ENCODE measurements around the gene CFAP20DC. TPM values are rescaled to one million over a fixed set of nuclear protein-coding genes. Genes with fewer than 3 reads are reported as not detected.

Gene CFAP20DC
- total and polyA plus RNA-seq, 2 of the 4 experiments (the other 2 are of a cell fraction), result 1.2 to 1.6 TPM

GRCh38 chr3:58722561-58722960 lies 327.3 kb downstream of the CFAP20DC start:
- Histone ChIP-seq H2BK15ac (ENCODE audit: low read depth, low read length) (no peak overlapping the region), H3K27ac (ENCODE audit: insufficient read depth, low read length) (no peak overlapping the region), H4K5ac (ENCODE audit: low read depth, low read length) (no peak overlapping the region), H2AK9ac (replicated peaks; ENCODE audit: low read depth, low read length, poor library complexity) (peak overlapping the region; percentile 43), H3K9me3 (ENCODE audit: control insufficient read depth, insufficient read depth, low read length) (no peaks in the 10 kb centered on the region), H2AFZ (replicated peaks; ENCODE audit: low read length, poor library complexity) (no peak overlapping the region), H4K8ac (ENCODE audit: low read depth in 2 of 2, low read length in 2 of 2) (no peak overlapping the region), H3K14ac (replicated peaks; ENCODE audit: low read depth, low read length) (no peak overlapping the region), H3K4ac (ENCODE audit: low read depth, low read length) (no peak overlapping the region), H4K91ac (ENCODE audit: insufficient read depth, low read depth, low read length) (no peak overlapping the region), H2BK120ac (ENCODE audit: low read depth, low read length) (no peak overlapping the region), H3K9ac (ENCODE audit: low read depth, low read length) (no peak overlapping the region), H3K18ac (ENCODE audit: low read depth, low read length) (no peak overlapping the region), H4K20me1 (ENCODE audit: insufficient read depth, low read length) (no peaks in the 10 kb centered on the region), H3K4me1 (ENCODE audit: control insufficient read depth, insufficient read depth, low read length) (0 out of 2 replicates have a peak, but pooled peaks cover 2% of the 10 kb centered on the region), H2BK20ac (ENCODE audit: low read depth, low read length) (no peak overlapping the region), H2BK5ac (ENCODE audit: low read depth, low read length, poor library complexity, severe bottlenecking) (no peak overlapping the region), H3K36me3 (ENCODE audit: control insufficient read depth, insufficient read depth, low read length) (no peaks in the 10 kb centered on the region), H3K27me3 (ENCODE audit: control insufficient read depth, insufficient read depth, low read length) (peaks cover 10% of the 10 kb centered on the region), H2AK5ac (ENCODE audit: low read depth, low read length) (no peak overlapping the region), H3K56ac (ENCODE audit: extremely low read depth, insufficient read depth, low read length) (no peak overlapping the region), H3K4me2 (ENCODE audit: low read depth, low read length) (0 out of 2 replicates have a peak overlapping the region, but pooled peaks have one; percentile 22), H3K79me1 (ENCODE audit: low read depth in 1 of 2, low read length in 2 of 2) (no peaks in the 10 kb centered on the region), H3K23ac (ENCODE audit: low read depth, low read length) (no peak overlapping the region), H3K4me3 (ENCODE audit: insufficient read depth, low read depth, low read length) (no peak overlapping the region), H3K9me1 (ENCODE audit: insufficient read depth, low read length) (no peaks in the 10 kb centered on the region)
- no CpG with 5 or more reads among the region's 4 CpGs for WGBS, 2 experiments (ENCODE audit: extremely low coverage in 2 of 2, insufficient read length in 1 of 2)
- TF ChIP-seq POLR2A (IDR thresholded peaks at IDR 0.05; ENCODE audit: low read depth, low read length), result no peak
- TF ChIP-seq NFE2L2 (IDR thresholded peaks at IDR 0.05; ENCODE audit: low read depth, low read length), result no peak
- TF ChIP-seq CEBPB (IDR thresholded peaks at IDR 0.05; ENCODE audit: low read depth, low read length), result no peak
- TF ChIP-seq SMC3 (IDR thresholded peaks at IDR 0.05; ENCODE audit: low read depth, low read length), result no peak
- TF ChIP-seq BHLHE40 (IDR thresholded peaks at IDR 0.05; ENCODE audit: low read depth, low read length), result no peak
- TF ChIP-seq RCOR1 (IDR thresholded peaks at IDR 0.05; ENCODE audit: insufficient replicate concordance, low read length), result no peak
- TF ChIP-seq, protein P1, sequence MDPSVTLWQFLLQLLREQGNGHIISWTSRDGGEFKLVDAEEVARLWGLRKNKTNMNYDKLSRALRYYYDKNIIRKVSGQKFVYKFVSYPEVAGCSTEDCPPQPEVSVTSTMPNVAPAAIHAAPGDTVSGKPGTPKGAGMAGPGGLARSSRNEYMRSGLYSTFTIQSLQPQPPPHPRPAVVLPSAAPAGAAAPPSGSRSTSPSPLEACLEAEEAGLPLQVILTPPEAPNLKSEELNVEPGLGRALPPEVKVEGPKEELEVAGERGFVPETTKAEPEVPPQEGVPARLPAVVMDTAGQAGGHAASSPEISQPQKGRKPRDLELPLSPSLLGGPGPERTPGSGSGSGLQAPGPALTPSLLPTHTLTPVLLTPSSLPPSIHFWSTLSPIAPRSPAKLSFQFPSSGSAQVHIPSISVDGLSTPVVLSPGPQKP (IDR thresholded peaks at IDR 0.05; ENCODE audit: borderline replicate concordance, low read depth, low read length), result no peak
- no peak for TF ChIP-seq RAD21 (IDR thresholded peaks at IDR 0.05; ENCODE audit: low read length)
- no peak for TF ChIP-seq FOS (IDR thresholded peaks at IDR 0.05; ENCODE audit: low read depth, low read length)
- no peak for TF ChIP-seq USF2 (IDR thresholded peaks at IDR 0.05; ENCODE audit: low read depth, low read length)
- no peak for TF ChIP-seq CHD1 (IDR thresholded peaks at IDR 0.05; ENCODE audit: low read depth, low read length)
- peak; percentile 1 for DNase-seq
- no TSS peak for BruUV-seq (replicated peaks)
- POLR2A ChIA-PET (ENCODE audit: unreplicated experiment), result no interaction called here
- dilution Hi-C loops (cut with HindIII; ENCODE audit: low sequenced_read_pairs, unreplicated experiment), result no loop called here
- CTCF ChIA-PET, result no interaction called here
- ATAC-seq (ENCODE audit: low read depth), result no peak
- in situ Hi-C loops (cut with MboI; ENCODE audit: low sequenced_read_pairs), result no loop called here
- intact Hi-C loops (cut with micrococcal nuclease), result no loop called here
